Posterior vena cava (tissue), 2 donors: ENCODE results near the gene TXK. TPM values are rescaled to one million over a fixed set of nuclear protein-coding genes. Genes with fewer than 3 reads are reported as not detected.
"Not testable (repeated sequence)": the region's sequence is repeated elsewhere in the genome, so short reads cannot be mapped to it uniquely, and the experiment has no call there.

Source experiments
- DNase-seq: peaks from one replicate; pipeline ENCODE4 v3.0.0-alpha.2; 2020; ENCODE audit warnings: low spot score
- intact Hi-C, 2 donors: fragments of 100-400 bp; cut with DNase I; formaldehyde crosslinking; loops; one replicate each; pipeline versions ENCODE4 v1.14.1 to v1.14.2; 2022 to 2023
- long read RNA-seq, 2 donors: library from polyadenylated mRNA; unstranded; transcript quantifications; one replicate each; pipeline ENCODE4 v2.0.0, GENCODE V29; 2020 to 2021
- total RNA-seq, 2 donors: library from RNA; stranded (reverse); fragmentation: NEBNext Ultra II Directional; extraction: Animal tissue kit (Norgen Biotek cat#: 25700); gene quantifications; one replicate each; pipeline ENCODE4 v1.2.1, GENCODE V29; 2021
- donor health status: DM: yes; HTN: yes; CAD: no.
- donor health status: DM: yes; HTN: yes; CAD: no.

The TXK gene
- 1 to 10 TPM; 2.6 TPM for total RNA-seq
- long read RNA-seq, donor 1, partial matches to known transcripts = 0 of 1 reads
- long read RNA-seq, donor 1, other reads (novel, unspliced or antisense) = 1 of 1 reads
- long read RNA-seq, donor 2 = 0 reads

DNA sequence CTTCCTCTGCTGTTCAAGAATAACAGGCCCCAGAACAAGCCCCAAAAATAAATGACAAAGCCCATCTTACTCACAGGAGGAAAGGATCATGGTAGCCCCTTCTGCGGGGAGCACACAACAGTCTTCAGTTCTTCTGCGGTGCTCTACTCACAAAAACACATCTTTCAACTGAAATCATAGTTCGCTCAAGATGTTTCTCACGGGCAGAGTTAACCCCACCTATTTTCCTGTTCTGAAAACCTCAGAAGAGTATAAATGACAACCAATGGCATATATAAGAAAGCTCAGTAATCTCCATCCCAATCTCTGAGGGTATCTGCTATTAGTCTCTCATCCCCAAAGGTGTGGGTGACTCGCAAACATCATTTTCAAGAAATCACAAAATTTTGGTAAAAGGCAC lies at the start of gene TXK:
TSS of gene TXK (minus strand) at position 170 of the 400 bp plus-strand sequence. CDS start at position 90, 80 bp downstream.
- intact Hi-C loops = no loop called here

DNA sequence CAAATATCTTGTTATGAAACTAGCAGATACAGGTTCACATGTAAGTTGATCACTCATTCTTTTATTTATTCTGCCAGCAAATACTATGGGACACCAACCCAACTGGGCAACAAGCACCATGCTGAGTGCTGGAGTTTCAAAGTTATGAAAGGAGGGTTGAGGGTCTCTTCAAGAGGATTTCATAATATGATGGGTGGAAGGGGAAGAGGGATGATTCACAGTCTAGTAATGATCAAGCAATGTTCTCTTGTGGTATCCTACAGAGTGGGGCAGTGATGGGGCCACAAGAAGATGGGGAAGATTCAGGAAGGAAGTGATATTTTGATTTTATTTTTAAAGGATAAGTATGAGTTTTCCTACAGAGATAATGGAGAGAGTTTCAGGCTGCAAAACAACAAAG lies 46.2 kb upstream of the TXK start:
- no peak for DNase-seq
- intact Hi-C loops = no loop called here

More for the DNA sequence above, at the start of gene TXK:
- no peak for DNase-seq

GRCh38 chr4:48178931-48179330 lies 44.9 kb upstream of the TXK start:
- no peak for DNase-seq
- intact Hi-C loops = loop anchor here in 1 of 2 donors (2.0 kb wide), 1 partner anchor 304 kb away; no protein-coding TSS in a partner anchor

DNA sequence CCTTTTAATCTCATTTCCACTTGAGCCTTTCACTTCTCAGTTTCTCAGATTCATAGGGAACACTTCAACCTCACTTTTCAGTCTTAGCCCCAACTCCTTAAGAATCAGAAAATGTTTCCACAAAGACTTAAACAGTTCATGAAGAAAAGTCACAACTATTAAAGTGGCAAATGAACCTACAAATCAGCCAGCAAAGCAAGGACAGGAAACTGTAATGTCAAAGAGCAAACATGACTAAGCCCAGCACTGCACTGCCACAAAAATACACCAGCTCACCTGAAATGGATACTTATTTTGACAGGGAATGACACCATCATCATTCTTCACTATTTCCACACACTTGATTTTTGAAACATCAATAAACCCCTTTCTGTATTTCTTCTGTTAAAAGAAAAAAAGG lies 41.8 kb upstream of the TXK start:
- no peak for DNase-seq
- intact Hi-C loops = no loop called here

GRCh38 chr4:48175328-48175727 lies 41.3 kb upstream of the TXK start:
- no peak for DNase-seq
- intact Hi-C loops = no loop called here

- DNase-seq = no peak
- intact Hi-C loops = no loop called here
Measured at GRCh38 chr4:48173056-48173991, 39.3 kb upstream of the TXK start.

DNA sequence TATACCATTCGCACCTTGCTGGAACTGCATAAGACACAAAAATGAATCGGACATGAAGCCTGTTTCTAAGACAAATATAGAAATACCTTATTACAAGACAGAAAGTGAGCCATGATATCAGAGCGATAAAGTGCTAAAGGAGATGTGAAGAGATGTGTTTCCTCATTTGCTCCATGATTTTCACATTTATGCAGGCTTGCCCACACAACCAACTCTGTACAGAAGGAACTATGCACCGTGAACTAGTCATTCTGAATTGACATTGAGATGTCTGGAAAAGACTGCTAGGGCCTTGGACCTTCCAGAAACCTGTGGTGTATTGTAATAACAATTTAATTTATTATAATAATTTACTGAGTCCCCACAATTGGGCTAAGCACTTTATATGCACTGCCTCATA lies 38.6 kb upstream of the TXK start:
- intact Hi-C loops = no loop called here
- no peak for DNase-seq

- intact Hi-C loops = no loop called here
- no peak for DNase-seq
Measured at GRCh38 chr4:48169636-48170035, 35.6 kb upstream of the TXK start.

- DNase-seq = no peak
- intact Hi-C loops = no loop called here
Measured at GRCh38 chr4:48167538-48168263, 33.7 kb upstream of the TXK start.

DNA sequence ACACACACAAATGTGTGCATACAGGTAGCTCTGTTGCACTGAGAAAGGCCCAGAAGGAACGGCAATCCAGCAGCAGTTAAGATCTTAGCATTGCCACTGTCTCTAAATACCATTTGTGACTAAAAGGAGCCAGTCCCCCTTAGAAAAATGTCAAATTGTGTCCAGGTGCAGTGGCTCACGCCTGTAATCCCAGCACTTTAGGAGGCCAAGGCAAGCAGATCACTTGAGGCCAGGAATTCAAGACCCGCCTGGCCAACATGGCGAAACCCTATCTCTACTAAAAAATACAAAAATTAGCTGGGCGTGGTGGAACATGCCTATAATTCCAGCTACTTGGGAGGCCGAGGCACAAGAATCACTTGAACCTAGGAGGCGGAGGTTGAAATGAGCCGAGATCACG lies 30.5 kb upstream of the TXK start:
- DNase-seq, intact Hi-C loops: not testable (repeated sequence)

DNA sequence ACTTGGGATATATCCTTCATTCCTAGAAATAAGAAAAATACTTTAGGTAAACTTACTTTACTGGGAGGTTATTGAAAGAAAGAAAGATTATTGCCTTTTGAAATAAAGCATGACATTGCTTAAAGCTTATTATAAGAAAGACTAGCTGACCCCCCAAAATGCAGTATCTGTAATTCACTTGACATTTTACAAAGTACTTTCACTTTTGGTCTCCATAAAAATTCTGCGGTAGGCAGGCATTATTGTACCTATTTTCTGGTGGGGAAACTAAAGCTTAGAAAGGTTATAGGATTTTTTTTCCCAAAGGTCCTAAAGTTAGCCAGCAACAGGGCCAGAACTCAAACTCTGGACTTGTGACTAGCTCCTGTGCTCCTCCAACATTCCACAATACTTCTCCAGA lies 29.7 kb upstream of the TXK start:
- intact Hi-C loops = no loop called here
- DNase-seq = no peak

DNA sequence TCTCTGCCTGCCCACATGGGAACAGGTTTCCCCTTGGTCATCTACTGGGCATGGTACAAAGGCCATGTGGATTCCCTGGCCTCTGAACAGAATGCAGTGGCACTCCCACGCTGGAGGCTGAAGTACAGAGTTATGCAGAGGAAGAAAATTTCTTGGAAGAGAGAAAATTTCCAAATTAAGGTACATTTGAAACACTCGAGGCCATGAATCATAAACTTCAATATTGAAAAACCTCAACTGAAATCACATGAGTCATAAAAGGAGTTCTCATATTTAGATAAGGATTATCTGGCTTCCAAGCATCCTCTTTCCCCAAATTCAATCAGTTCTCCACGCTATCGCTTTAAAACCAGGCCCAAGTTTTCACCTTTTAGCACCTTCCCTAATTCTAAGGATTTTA lies 28.1 kb upstream of the TXK start:
- DNase-seq = no peak
- intact Hi-C loops = no loop called here

- intact Hi-C loops = no loop called here
- no peak for DNase-seq
Measured at GRCh38 chr4:48157271-48157670, 23.2 kb upstream of the TXK start.

- intact Hi-C loops = no loop called here
- DNase-seq = no peak
Measured at GRCh38 chr4:48156423-48156822, 22.4 kb upstream of the TXK start.

GRCh38 chr4:48153791-48154550 lies 19.9 kb upstream of the TXK start:
- intact Hi-C loops = no loop called here
- DNase-seq = no peak

GRCh38 chr4:48152259-48152658 lies 18.2 kb upstream of the TXK start:
- intact Hi-C loops = no loop called here
- no peak for DNase-seq

GRCh38 chr4:48149827-48150370 lies 15.8 kb upstream of the TXK start:
- intact Hi-C loops = no loop called here
- no peak for DNase-seq

DNA sequence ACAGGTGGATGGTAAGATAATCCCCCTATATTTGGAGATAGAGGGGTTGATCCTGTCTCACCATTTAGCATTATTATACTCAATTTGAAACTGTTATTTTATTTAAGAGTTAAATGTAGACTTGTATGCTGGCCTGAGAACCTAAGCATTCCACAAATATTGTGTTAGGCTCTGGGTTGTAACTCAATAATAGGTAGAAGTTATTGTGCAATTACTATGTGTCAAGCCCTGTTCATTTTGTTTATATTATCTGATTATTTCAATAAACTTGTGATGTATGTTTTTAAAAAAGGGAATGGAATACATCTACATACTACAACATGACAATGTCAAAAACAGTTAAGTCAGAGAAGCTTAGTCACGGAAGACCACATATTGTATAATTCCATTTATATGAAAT lies 13.6 kb upstream of the TXK start:
- DNase-seq = no peak
- intact Hi-C loops = no loop called here

DNA sequence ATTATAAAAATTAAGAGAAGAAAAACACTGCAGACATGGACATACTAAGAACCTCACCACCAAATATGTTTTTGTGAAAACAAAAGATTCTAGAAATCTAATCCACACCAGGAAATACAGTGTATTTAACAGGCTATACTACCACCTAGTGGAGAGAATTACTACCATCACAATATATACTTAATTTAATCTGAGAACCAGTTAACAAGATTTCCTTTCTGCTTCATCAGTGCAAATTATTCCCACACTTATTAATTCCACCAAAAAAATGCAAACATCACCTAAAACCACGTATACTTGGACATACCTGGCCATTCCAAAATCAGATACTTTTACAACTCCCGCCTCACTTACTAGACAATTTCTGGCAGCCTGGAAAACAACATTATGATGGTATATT lies 7.0 kb upstream of the TXK start:
- DNase-seq = no peak
- intact Hi-C loops = no loop called here
